G401 (cell line): Measurements from ENCODE around the gene RAB1B. TPM values are rescaled to one million over a fixed set of nuclear protein-coding genes. Genes with fewer than 3 reads are reported as not detected.
"Not testable (repeated sequence)": the region's sequence is repeated elsewhere in the genome, so short reads cannot be mapped to it uniquely, and the experiment has no call there.

Experiments used
- DNase-seq: peaks from one replicate; pipeline ENCODE4 v3.0.0-alpha.2; 2015; ENCODE audit warnings: low spot score
- in situ Hi-C: cut with HindIII; loops from 2 replicates; pipeline ENCODE4 v1.10.0; 2016; ENCODE audit warnings: low sequenced_read_pairs, mixed read lengths
- total RNA-seq: library from RNA; depleted of rRNA; stranded (reverse); fragments of >200 nt; shearing (Covaris generic); gene quantifications from 2 replicates; pipeline ENCODE4 v1.2.3, GENCODE V29; 2014

The RAB1B gene
- total RNA-seq, 1 experiment from 2014 or later, result 67.8 TPM

GRCh38 chr11:66291706-66292542 is 23.5 kb downstream of the RAB1B start, which contains the start of gene TMEM151A:
TMEM151A (plus strand) TSS chr11:66291894; CDS start chr11:66292014, 120 bp downstream.
- in situ Hi-C loops, result no loop called here
- DNase-seq, result peak; percentile 39

DNA sequence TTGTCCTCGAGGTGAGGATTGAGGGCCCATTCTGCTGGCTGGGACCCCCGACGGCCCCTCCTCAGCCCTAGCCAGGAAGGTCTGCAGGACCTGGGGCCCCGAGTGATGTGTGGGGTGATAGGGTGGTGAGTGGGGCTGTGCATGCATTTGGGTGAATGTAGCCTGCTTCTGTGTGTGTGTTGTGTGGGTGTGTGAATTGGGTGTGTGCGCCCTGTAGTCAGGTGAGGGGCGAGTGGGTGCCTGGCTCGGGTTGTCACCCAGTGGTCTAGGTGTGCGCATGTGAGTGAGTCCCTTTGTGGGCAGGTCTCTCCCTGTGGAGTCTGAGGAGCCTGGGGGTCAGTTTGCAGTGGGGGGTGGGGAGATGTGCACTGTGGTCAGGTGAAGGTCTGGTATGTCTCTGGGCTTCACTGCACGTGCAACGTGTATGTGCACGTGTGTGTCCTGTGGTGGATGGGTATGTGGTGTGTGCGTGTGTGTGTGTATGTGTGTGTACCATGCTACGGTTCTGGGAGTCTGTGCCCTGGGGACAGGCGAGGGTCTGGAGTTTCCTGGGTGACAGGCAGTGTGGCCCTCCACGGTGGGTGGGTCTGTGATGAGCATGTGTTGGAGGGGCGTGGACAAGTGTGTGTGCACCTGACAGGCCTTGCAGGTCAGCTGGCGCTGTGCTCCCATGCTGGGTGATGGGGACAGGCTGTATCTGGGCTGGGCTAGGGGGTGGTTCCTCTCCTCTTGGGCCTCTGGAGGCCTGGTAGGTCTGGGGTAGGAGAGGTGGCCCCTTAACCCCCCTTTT is 24.3 kb downstream of the RAB1B start:
- peak; percentile 41 for DNase-seq
- in situ Hi-C loops, result no loop called here

DNA sequence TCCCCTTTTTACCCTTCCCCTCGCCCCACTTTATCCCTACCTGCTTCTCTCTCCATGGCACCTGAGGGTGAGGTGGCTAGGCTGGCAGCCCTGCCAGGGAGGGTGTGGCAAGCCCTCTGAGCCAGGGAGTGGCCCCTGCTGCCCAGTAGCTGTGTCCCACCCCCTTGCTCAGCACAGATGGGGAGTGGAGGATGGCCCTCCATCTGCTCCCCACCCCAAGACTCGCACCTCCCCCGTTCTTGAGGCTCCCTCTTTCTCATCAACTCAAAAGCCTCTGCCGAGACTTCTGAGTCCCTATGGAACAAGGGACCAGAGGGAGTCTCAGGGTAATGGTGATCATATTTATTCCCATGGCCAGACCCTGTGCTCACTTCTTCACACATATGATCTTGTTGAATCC is 24.9 kb downstream of the RAB1B start:
- in situ Hi-C loops, result no loop called here
- no peak for DNase-seq

DNA sequence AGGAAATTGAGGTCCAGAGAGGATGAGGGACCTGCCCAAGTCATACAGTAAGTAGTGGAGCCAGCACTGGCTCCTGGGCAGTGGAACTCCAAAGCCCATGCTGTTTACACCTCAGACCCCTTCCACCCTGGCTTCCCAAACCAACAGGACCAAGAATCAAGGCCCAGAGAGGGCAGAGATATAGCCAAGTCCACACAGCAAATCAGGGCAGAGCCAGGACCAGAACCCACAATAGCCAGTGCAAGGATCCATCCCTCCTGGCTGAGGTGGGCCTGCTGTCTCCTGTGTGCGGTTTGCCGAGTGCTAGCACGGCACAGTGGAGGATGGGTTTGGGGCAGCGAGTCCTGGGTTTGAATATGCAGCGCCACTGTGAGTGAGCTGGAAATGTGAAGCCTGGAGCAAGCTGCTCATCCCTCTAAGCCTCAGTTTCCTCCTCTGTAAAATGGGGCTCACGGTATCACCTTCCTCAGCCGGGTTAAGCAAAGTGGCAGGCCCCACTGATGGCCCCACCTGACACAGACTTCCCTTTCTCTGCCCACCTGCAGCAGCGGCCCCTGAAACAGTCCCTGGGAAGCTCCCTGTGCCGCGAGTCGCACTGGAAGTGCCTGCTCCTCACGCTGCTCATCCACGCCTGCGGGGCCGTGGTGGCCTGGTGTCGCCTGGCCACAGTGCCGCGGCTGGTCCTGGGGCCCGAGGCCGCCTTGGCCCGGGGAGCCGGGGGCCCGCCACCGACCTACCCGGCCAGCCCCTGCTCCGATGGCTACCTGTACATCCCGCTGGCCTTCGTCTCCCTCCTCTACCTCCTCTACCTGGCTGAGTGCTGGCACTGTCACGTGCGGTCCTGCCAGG is 25.6 kb downstream of the RAB1B start:
- in situ Hi-C loops, result no loop called here
- no peak for DNase-seq

DNA sequence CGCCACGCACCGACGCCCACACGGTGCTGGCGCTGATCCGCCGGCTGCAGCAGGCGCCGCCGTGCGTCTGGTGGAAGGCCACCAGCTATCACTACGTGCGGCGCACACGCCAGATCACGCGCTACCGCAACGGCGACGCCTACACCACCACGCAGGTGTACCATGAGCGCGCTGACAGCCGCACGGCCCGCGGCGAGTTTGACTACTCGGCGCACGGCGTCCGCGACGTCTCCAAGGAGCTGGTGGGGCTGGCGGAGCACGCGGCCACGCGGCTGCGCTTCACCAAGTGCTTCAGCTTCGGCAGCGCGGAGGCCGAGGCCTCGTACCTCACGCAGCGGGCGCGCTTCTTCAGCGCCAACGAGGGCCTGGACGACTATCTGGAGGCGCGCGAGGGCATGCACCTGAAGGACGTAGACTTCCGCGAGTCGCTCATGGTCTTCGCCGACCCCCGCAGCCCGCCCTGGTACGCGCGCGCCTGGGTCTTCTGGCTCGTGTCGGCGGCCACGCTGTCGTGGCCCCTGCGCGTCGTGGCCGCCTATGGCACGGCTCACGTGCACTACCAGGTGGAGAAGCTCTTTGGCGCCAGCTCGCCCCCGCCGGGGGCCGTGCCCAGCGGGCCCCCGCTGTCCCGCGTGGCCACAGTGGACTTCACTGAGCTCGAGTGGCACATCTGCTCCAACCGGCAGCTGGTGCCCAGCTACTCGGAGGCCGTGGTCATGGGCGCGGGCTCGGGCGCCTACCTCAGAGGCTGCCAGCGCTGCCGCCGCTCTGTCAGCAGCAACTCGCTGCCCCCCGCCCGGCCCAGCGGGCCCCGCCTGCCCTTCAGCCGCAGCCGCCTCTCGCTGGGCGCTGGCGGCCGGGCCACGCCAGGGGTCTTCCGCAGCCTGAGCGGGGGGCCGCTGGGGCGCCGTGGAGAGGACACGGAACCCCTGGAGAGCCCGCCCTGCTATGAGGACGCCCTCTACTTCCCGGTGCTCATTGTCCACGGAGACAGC is 26.5 kb downstream of the RAB1B start:
- in situ Hi-C loops, result no loop called here
- no peak for DNase-seq

DNA sequence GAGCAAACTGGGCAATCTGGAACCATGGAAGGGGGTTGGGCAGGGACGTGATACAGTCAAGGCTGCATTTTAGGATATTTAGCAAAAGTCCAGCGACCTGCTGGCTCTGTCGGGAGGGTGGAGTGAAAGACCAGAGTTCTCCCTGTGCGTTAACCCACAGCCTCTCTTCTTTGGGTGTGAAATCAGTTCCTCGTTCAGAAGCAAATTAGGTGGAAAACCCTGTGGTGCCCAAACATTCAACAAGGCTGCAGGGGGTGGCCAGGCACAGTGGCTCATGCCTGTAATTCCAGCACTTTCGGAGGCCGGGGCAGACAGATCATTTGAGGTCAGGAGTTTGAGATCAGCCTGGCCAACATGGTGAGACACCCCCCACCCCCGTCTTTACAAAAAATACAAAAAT is 29.2 kb downstream of the RAB1B start:
- DNase-seq, result no peak
- in situ Hi-C loops, result no loop called here

DNA sequence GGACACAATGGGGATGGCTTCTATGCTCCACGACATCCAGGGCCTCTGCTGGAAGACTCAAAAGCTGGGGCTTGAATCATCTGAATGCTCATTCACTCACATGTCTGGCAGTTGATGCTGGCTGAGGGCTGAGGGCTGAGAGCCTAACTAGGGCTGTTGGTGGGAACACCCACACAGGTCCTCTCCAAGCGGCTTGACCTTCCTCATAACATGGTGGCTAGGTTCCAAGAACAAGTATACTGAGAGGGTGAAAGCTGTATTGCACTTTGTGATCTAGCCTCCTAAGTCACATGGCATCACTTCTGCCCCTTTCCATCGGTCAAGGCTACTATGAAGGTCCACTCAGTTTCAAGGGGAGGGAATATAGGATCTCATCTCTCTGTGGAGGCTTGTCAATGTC is 30.7 kb downstream of the RAB1B start:
- no peak for DNase-seq
- in situ Hi-C loops, result no loop called here

DNA sequence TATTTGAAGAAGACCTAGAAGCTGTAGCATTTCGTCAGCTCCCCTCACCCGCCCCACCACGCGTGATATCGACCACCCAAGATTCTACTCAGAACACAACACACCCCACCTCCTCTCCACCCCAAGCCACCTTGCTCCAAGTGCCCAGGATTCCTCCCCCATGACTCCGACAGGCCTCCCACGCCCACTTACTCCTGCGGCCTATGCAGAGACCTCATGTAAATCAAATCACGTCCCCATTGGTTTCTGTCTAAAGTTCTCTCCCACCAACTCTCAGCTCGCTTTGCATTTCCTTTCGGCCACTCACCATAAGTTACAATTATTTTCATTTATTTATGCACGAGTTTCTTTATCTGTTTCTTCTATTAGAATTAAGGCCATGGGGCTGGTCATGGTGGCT is 34.2 kb downstream of the RAB1B start:
- no peak for DNase-seq
- in situ Hi-C loops, result no loop called here

GRCh38 chr11:66309475-66309874 is 41.0 kb downstream of the RAB1B start:
- in situ Hi-C loops, result no loop called here

GRCh38 chr11:66310324-66310723 is 41.9 kb downstream of the RAB1B start:
- in situ Hi-C loops, result no loop called here
- DNase-seq, result no peak

More at GRCh38 chr11:66309475-66309874, 41.0 kb downstream of the RAB1B start:
- DNase-seq, result no peak

- DNase-seq, in situ Hi-C loops: not testable (repeated sequence)
These were observed 42.5 kb downstream of the RAB1B start for GRCh38 chr11:66310803-66311440.

DNA sequence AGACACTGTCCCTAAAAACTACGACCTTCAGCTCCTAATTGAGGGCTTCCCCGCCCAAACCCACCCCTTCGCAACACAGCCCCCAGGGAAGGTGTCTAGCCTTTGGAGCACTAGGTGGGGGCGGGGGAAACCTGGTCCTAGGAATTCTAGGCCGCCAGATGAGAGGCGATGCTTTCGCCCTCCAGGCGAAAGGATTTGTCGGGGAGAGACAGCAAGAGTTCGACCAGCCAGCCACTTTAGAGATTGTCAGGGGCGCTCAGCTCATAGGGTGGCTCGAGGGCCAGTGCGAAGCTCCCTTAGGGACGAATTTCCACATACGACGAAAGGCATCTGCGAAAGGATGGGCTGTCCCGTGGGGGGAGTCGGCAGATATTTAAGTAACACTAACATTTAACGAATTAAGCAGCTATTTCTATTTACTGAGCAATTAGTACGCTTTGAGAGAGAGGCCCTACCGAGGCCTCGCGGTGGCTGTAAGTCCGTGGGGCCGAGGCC is 43.1 kb downstream of the RAB1B start:
- in situ Hi-C loops, result no loop called here

GRCh38 chr11:66311965-66312548 is 43.6 kb downstream of the RAB1B start:
- in situ Hi-C loops, result no loop called here
- DNase-seq, result peak; percentile 94

More for the DNA sequence above, 43.1 kb downstream of the RAB1B start:
- DNase-seq, result no peak

- peak; percentile 91 for DNase-seq
- in situ Hi-C loops, result no loop called here
These were observed 44.3 kb downstream of the RAB1B start for GRCh38 chr11:66312549-66313320.

- in situ Hi-C loops, result no loop called here
- no peak for DNase-seq
These were observed 45.1 kb downstream of the RAB1B start for GRCh38 chr11:66313321-66314185.

- no peak for DNase-seq
- in situ Hi-C loops, result no loop called here
These were observed 45.7 kb downstream of the RAB1B start for GRCh38 chr11:66314186-66314501.
